Measurements from ENCODE around the gene KIF1B. TPM values are rescaled to one million over a fixed set of nuclear protein-coding genes. Genes with fewer than 3 reads are reported as not detected.
"Not testable (repeated sequence)": the region's sequence is repeated elsewhere in the genome, so short reads cannot be mapped to it uniquely, and the experiment has no call there.

The KIF1B gene
- total and polyA plus RNA-seq, 4 experiments from 2014 or later, result 1.3 to 18.1 (median 10.8) TPM

DNA sequence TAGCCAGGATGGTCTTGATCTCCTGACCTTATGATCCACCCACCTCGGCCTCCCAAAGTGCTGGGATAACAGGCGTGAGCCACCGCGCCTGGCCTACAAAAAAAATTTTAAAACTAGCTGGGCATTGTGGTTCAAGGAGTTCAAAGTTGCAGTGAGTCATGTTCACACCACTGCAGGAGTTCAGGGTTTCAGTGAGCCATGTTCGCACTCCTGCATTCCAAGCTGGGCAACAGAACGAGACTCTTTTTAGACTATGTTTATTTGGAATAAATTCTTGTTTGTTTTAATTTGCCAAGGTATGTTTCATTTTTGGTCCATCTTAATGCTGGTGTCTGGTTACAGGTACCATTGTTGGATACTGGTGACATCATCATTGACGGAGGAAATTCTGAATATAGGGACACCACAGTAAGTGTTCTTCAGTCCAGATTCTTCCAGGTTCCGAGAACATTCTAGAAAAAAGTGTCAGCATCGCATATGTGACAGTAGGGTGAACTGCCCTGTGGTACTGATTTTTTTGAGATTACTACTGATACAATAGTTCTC, 192.4 kb downstream of the KIF1B start:
- Histone ChIP-seq H3K4me1 (ENCODE audit: insufficient read depth, low read length) (peaks cover 19% of the 10 kb centered on the region), H3K27me3 (ENCODE audit: insufficient read depth, low read length) (no peaks in the 10 kb centered on the region), H3K9me3 (ENCODE audit: control insufficient read depth in 1 of 2, low read length in 2 of 2) (no peaks in the 10 kb centered on the region), H3K4me3 (ENCODE audit: low read length in 2 of 2) (no peak overlapping the region), H3K36me3 (ENCODE audit: insufficient read depth, low read length) (peaks cover 28% of the 10 kb centered on the region), H3K27ac (ENCODE audit: low read depth, low read length) (no peak overlapping the region)
- Mint-ChIP-seq H3K27ac (no peak overlapping the region), H3K4me1 (peaks cover 8 to 23% (median 14%) of the 10 kb centered on the region in 4 donors), H3K36me3 (peaks cover 19 to 34% of the 10 kb centered on the region in 2 donors), H3K27me3 (no peaks in the 10 kb centered on the region), H3K4me3 (no peak overlapping the region), H3K9me3 (no peaks in the 10 kb centered on the region)
- ChIA-PET POLR2A (ENCODE audit: partially characterized antibody) (no interaction called here), CTCF (ENCODE audit: partially characterized antibody) (interaction anchor here (1.1 kb wide), 1 partner anchor 23 kb away, joined by 3 read pairs; no protein-coding TSS in a partner anchor)
- intact Hi-C loops (cut with micrococcal nuclease), result no loop called here
- DNase-seq, result no peak

DNA sequence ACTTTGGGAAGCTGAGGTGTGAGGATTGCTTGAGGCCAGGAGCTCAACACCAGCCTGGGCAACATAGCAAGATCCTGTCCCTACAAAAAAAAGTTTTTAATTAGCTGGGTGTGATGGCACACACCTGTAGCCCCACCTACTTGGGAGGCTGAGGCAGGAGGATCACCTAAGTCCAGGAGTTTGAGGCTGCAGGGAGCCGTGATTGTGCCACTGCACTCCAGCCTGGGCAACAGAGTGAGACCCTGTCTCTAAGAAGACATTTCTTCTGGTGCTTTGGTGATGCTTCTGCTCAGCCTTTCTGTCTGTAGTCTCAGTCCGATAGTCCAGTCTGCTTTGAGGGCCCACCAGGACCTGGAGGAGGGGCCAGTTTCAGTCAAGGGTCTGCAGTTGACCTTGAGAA, 196.8 kb downstream of the KIF1B start:
- H3K4me1 ChIP-seq (ENCODE audit: insufficient read depth, low read length), result no peaks in the 10 kb centered on the region
- POLR2A ChIA-PET (ENCODE audit: partially characterized antibody), result interaction anchor here (1.8 kb wide), 1 partner anchor 9 kb away, joined by 6 read pairs; the partner anchor contains the start of gene PGD

DNA sequence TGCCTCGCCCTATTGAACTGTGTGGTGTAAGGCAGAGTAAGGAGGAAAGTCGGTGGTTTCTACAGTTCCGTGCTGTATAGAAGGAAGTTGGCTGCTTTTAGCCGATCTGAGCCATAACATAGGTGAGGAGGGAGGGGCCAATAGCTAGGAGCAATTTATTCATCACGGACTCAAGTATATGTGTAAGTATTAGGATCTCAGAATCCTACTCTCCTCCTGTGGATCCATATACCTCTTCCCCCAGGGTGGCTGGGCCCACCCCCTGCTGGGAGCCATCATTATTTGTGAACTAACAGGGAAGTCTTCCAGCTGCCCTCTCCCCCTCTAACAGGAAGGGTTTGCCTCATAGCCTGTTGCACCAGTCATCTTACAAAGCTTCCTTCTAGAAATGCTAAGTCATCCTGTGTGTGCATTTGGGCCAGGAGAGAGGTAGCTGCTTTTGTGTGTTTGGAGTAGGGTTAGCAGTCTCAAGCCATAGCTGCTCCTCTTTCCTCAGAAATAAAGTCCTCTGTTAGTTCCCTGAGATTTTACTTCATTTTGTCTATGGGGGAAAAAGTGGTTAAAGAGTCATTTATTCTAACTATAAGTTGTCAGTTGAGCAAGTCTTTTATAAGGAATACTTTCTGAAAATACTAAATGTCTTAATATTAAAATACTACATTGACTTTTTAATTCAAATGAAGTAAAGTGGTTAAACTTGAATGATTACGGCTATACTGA, 205.0 kb downstream of the KIF1B start:
- Histone ChIP-seq H3K36me3 (ENCODE audit: insufficient read depth, low read length) (peaks cover 30% of the 10 kb centered on the region), H3K4me3 (ENCODE audit: low read length in 2 of 2) (no peak overlapping the region), H3K27me3 (ENCODE audit: insufficient read depth, low read length) (no peaks in the 10 kb centered on the region), H3K27ac (ENCODE audit: low read depth, low read length) (no peak overlapping the region), H3K9me3 (ENCODE audit: control insufficient read depth in 1 of 2, low read length in 2 of 2) (no peaks in the 10 kb centered on the region), H3K4me1 (ENCODE audit: insufficient read depth, low read length) (no peaks in the 10 kb centered on the region)
- no peaks in the 10 kb centered on the region for H3K9me3 Mint-ChIP-seq
- CTCF ChIA-PET (ENCODE audit: partially characterized antibody), result no interaction called here
- H3K36me3 Mint-ChIP-seq, result peaks cover 63 to 77% of the 10 kb centered on the region in 2 donors
- intact Hi-C loops (cut with micrococcal nuclease), result no loop called here
- POLR2A ChIA-PET (ENCODE audit: partially characterized antibody), result interaction anchor here (1.0 kb wide), 1 partner anchor 206 kb away, joined by 3 read pairs; no protein-coding TSS in a partner anchor
- peaks cover 2 to 9% (median 6%) of the 10 kb centered on the region in 4 donors for H3K4me1 Mint-ChIP-seq
- peak overlapping the region in 3 of 8 donors; percentile 9 to 47 (median 27) for H3K4me3 Mint-ChIP-seq
- H3K27me3 Mint-ChIP-seq, result no peaks in the 10 kb centered on the region
- DNase-seq, result no peak
- H3K27ac Mint-ChIP-seq, result peak overlapping the region in 5 of 7 donors; percentile 68 to 92 (median 78)

More for the DNA sequence above, 196.8 kb downstream of the KIF1B start:
- no peak overlapping the region for H3K4me3 Mint-ChIP-seq
- CTCF ChIA-PET (ENCODE audit: partially characterized antibody), result no interaction called here
- no peaks in the 10 kb centered on the region for H3K9me3 ChIP-seq (ENCODE audit: control insufficient read depth in 1 of 2, low read length in 2 of 2)
- no peak overlapping the region for H3K4me3 ChIP-seq (ENCODE audit: low read length in 2 of 2)
- H3K27ac Mint-ChIP-seq, result no peak overlapping the region
- H3K27ac ChIP-seq (ENCODE audit: low read depth, low read length), result no peak overlapping the region
- no peaks in the 10 kb centered on the region for H3K27me3 ChIP-seq (ENCODE audit: insufficient read depth, low read length)
- H3K36me3 ChIP-seq (ENCODE audit: insufficient read depth, low read length), result peaks cover 54% of the 10 kb centered on the region
- no peak for DNase-seq
- no peaks in the 10 kb centered on the region for H3K9me3 Mint-ChIP-seq
- H3K27me3 Mint-ChIP-seq, result no peaks in the 10 kb centered on the region
- no peaks in the 10 kb centered on the region for H3K4me1 Mint-ChIP-seq
- intact Hi-C loops (cut with micrococcal nuclease), result no loop called here
- peaks cover 42 to 56% of the 10 kb centered on the region in 2 donors for H3K36me3 Mint-ChIP-seq

DNA sequence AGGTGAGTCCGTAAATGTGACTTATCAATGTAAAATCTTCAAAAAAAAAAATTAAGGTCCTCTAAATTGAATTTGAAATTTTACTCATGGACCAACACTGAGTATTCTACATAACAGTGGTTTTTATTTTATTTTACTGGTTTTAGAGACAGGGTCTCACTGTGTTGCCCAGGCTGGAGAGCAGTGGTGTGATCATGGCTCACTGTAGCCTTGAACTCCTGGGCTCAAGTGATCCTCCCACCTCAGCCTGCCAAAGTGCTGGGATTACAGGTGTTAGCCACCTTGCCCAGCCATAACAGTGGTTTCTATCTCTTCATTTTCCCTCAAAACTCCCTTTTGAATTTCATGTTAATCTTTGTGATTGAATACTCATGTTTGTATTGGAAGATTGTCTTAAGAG, 205.6 kb downstream of the KIF1B start:
- peaks cover 30% of the 10 kb centered on the region for H3K36me3 ChIP-seq (ENCODE audit: insufficient read depth, low read length)
- CTCF ChIA-PET (ENCODE audit: partially characterized antibody); H3K27me3 Mint-ChIP-seq; H3K4me3 Mint-ChIP-seq; H3K4me1 Mint-ChIP-seq; H3K9me3 Mint-ChIP-seq; H3K27ac ChIP-seq (ENCODE audit: low read depth, low read length); DNase-seq; H3K9me3 ChIP-seq (ENCODE audit: control insufficient read depth in 1 of 2, low read length in 2 of 2); H3K27me3 ChIP-seq (ENCODE audit: insufficient read depth, low read length); H3K4me1 ChIP-seq (ENCODE audit: insufficient read depth, low read length); H3K4me3 ChIP-seq (ENCODE audit: low read length in 2 of 2); intact Hi-C loops (cut with micrococcal nuclease): not testable (repeated sequence)
- Mint-ChIP-seq H3K36me3 (peaks cover 64 to 75% of the 10 kb centered on the region in 2 donors), H3K27ac (peak overlapping the region in 1 of 7 donors; percentile 32)
- POLR2A ChIA-PET (ENCODE audit: partially characterized antibody), result interaction anchor here (1.0 kb wide), 1 partner anchor 206 kb away, joined by 3 read pairs; no protein-coding TSS in a partner anchor

DNA sequence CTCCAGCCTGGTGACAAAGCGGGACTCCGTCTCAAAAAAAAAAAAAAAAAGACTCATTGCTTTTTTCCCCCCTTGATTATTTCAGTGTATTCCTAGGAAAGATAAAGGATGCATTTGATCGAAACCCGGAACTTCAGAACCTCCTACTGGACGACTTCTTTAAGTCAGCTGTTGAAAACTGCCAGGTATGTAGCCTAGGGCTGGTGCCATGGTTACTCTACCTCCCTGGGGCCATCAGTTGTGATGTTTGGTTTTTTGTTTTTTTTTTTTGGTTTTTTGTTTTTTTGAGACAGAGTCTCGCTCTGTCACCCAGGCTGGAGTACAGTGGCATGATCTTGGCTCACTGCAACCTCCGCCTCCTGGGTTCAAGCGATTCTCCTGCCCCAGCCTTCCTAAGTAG, 208.4 kb downstream of the KIF1B start:
- H3K4me3 Mint-ChIP-seq; H3K36me3 ChIP-seq (ENCODE audit: insufficient read depth, low read length); H3K27ac ChIP-seq (ENCODE audit: low read depth, low read length); CTCF ChIA-PET (ENCODE audit: partially characterized antibody); H3K4me1 ChIP-seq (ENCODE audit: insufficient read depth, low read length); H3K9me3 ChIP-seq (ENCODE audit: control insufficient read depth in 1 of 2, low read length in 2 of 2); H3K4me3 ChIP-seq (ENCODE audit: low read length in 2 of 2); DNase-seq; POLR2A ChIA-PET (ENCODE audit: partially characterized antibody); H3K27me3 Mint-ChIP-seq; H3K27me3 ChIP-seq (ENCODE audit: insufficient read depth, low read length); H3K4me1 Mint-ChIP-seq; intact Hi-C loops (cut with micrococcal nuclease); H3K9me3 Mint-ChIP-seq; H3K27ac Mint-ChIP-seq: not testable (repeated sequence)
- peaks cover 43 to 55% of the 10 kb centered on the region in 2 donors for H3K36me3 Mint-ChIP-seq

DNA sequence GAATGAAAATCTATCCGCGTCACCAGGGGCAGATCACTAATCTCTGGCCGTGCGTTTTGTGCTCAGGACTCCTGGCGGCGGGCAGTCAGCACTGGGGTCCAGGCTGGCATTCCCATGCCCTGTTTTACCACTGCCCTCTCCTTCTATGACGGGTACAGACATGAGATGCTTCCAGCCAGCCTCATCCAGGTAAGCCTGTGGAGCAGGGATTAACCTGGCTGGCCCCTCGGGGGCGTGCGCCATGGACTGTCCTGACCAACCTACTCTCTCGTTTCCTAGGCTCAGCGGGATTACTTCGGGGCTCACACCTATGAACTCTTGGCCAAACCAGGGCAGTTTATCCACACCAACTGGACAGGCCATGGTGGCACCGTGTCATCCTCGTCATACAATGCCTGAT, 209.0 kb downstream of the KIF1B start:
- ChIA-PET CTCF (ENCODE audit: partially characterized antibody) (interaction anchor here (1.0 kb wide), 1 partner anchor 18 kb away, joined by 5 read pairs; no protein-coding TSS in a partner anchor), POLR2A (ENCODE audit: partially characterized antibody) (no interaction called here)
- intact Hi-C loops (cut with micrococcal nuclease), result no loop called here
- Histone ChIP-seq H3K9me3 (ENCODE audit: control insufficient read depth in 1 of 2, low read length in 2 of 2) (no peaks in the 10 kb centered on the region), H3K4me1 (ENCODE audit: insufficient read depth, low read length) (no peaks in the 10 kb centered on the region), H3K27ac (ENCODE audit: low read depth, low read length) (no peak overlapping the region), H3K4me3 (ENCODE audit: low read length in 2 of 2) (no peak overlapping the region), H3K36me3 (ENCODE audit: insufficient read depth, low read length) (peaks cover 6% of the 10 kb centered on the region), H3K27me3 (ENCODE audit: insufficient read depth, low read length) (no peaks in the 10 kb centered on the region)
- H3K27me3 Mint-ChIP-seq, result no peaks in the 10 kb centered on the region
- no peak overlapping the region for H3K4me3 Mint-ChIP-seq
- DNase-seq, result no peak
- peaks cover 38 to 53% of the 10 kb centered on the region in 2 donors for H3K36me3 Mint-ChIP-seq
- no peak overlapping the region for H3K27ac Mint-ChIP-seq
- H3K9me3 Mint-ChIP-seq, result no peaks in the 10 kb centered on the region
- H3K4me1 Mint-ChIP-seq, result peaks cover 2 to 9% (median 6%) of the 10 kb centered on the region in 4 donors

DNA sequence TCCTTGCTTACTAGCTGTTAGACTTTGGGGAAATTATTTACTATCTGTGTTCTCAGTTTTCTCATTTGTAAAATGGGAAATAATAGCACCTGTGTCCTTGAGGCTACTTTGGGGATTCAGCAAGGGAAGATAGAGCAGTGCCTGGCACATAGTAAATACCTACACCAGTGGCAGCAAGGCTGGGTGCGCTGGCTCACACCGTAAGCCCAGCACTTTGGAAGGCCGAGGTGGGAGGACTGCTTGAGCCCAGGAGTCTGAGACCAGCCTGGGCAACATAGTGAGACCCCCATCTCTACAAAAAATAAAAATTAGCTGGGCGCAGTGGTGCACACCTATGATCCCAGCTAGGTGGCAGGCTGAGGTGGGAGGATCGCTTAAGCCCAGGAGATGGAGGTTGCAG, 211.3 kb downstream of the KIF1B start:
- Histone ChIP-seq H3K36me3 (ENCODE audit: insufficient read depth, low read length) (peaks cover 6% of the 10 kb centered on the region), H3K27ac (ENCODE audit: low read depth, low read length) (no peak overlapping the region), H3K4me1 (ENCODE audit: insufficient read depth, low read length) (no peaks in the 10 kb centered on the region), H3K4me3 (ENCODE audit: low read length in 2 of 2) (no peak overlapping the region), H3K9me3 (ENCODE audit: control insufficient read depth in 1 of 2, low read length in 2 of 2) (no peaks in the 10 kb centered on the region), H3K27me3 (ENCODE audit: insufficient read depth, low read length) (no peaks in the 10 kb centered on the region)
- H3K4me3 Mint-ChIP-seq, result no peak overlapping the region
- CTCF ChIA-PET (ENCODE audit: partially characterized antibody), result no interaction called here
- no peak overlapping the region for H3K27ac Mint-ChIP-seq
- intact Hi-C loops (cut with micrococcal nuclease), result no loop called here
- peaks cover 24 to 39% of the 10 kb centered on the region in 2 donors for H3K36me3 Mint-ChIP-seq
- H3K9me3 Mint-ChIP-seq, result no peaks in the 10 kb centered on the region
- H3K27me3 Mint-ChIP-seq, result no peaks in the 10 kb centered on the region
- no peak for DNase-seq
- no peaks in the 10 kb centered on the region for H3K4me1 Mint-ChIP-seq
- POLR2A ChIA-PET (ENCODE audit: partially characterized antibody), result no interaction called here

All from CD4-positive, alpha-beta memory T cell (primary cell).